GM21447 (cell line): ENCODE measurements around the gene ASCC3.

ENCODE experiments used
- ATAC-seq: cut with Tn5 transposase; IDR thresholded peaks from one replicate; pipeline ENCODE4 v1.9.1; 2021; ENCODE audit not compliant: unreplicated experiment

ASCC3 gene

DNA sequence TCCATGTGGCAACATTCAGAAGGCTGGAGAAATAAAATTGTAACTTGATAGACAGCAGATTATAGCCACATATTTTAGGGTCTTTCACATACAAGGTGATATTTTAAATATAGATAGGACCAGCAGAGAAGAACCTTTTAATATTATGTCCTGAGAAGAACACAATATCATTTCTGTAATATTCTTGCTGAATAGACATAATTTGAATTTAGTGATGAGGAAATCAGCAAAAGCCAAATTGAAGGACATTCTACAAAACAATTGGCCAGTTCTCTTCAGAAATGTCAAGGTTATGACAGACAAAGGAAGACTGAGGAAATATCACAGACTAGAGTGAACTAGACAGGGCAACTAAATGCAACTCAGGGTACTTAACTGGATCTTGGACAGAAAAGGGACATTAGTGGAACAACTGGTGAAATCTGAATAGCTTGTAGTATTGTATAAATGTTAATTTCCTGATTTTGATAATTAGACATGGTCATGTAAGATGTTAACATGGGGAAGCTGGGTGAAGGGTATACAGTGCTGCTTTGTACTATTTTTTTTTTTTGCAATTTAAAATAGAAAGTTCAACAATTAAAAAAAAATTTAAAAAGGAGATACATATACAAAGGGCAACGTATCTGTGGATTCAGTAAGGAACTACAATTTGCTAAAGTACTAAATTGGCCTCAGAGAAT is 281.9 kb downstream of the ASCC3 start:
- ATAC-seq, result no peak

DNA sequence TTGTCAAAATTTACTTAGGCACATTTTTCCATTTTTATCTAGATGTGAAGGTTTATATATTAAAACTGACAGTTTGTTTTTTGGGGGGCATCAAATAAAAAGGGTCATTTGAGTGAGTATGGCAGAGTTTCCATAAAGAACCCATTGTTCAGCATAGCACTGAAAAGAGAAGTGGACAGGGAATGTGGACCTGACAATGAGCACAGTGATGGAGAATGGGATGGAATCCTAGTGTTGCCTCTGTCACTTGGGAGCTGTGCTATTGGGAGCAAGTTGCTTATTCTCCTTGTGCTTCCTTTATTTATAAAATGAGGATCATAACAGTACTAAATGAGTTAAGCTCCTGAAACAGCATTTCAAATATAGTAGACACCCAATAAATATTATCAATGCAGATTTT is 285.7 kb downstream of the ASCC3 start:
- no peak for ATAC-seq

DNA sequence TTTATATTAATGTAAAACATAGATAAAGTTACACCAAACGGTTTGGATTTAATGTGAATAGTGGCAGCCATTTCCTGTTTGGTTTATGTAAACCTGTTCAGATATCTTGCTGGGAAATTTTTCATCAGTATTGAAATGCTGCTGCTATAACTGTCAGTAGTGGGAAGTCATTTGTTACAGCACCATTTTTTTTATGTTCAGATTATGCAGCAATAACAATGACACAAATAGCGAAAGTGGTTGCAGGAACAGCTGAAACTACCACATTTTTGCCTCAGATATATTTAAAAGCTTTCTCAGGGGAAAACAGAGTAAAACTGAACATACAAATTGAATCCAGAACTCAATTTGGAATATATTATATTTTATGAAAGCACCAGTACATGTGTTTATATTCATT is 287.6 kb downstream of the ASCC3 start:
- ATAC-seq, result no peak

DNA sequence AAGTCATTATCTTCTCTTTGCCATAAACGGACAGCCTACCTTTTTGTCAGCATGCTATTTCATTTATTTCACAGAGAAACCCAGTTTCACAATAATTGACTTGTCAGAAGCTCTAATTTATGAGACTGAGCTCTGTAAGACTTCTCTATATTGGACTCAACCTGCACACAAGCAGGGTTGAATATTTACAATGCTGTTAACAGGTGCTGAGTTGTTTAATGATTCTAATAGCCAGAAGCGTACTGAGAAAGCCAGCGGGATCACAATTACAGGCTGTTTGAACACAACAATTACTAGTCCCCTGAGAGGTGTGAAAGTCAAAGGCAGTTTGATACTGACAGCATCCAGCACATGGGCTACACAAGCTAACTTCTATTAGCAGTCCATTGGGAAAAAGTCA is 288.2 kb downstream of the ASCC3 start:
- ATAC-seq, result no peak

DNA sequence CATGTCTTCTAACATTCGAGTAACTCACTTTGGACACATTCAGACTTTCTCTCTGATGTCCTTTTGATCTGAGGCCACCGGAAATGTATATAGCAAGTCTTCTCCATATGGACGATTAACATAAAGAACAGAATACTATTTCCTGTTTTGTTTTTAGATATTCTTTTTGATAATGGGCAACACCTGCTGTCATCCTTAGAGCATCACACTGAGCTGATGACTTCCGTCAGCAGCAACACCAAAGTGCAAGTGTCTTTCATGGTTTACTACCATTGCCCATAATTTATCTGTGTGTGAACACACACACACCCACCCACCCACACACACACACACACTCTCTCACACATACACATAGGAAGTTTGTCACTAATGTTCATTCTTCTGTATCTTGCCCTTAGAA is 303.7 kb downstream of the ASCC3 start:
- ATAC-seq, result no peak

DNA sequence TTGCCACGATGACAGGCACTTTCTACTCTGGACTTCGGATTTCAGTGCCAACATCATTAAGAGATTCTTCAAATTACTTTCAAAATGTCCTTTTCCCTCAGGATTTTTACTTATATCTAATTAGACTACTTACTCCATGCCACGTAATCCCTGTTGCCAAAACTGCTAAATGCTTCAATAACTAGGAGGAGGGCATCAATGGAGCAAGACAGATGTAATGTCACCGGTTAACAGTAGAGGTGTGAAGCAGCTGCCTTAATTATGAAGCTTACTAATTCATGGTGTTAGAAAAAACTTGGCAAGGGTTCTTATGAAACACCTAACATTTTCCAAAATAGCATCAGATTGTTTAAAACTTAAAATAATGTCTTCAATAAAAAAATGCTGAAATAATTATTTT is 305.2 kb downstream of the ASCC3 start:
- no peak for ATAC-seq

DNA sequence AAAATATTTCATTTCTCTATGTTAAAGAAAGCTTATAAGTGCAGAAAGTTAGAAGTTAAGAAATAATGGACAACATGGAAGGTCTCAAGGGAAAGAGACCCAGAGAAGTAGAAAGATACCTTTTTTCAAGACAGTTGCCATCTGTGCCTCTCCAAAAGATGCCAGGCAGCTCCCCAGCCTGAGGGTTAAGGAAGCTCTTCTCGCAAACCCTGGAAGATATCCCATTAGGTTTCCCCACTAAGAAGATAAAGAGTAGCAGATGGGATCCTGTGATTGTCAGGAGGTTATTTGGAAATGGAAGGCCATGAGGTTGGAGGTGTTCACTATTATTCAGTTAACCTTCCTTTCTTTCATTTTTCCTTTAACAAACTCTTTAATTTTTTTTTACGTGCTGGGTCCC is 306.3 kb downstream of the ASCC3 start:
- ATAC-seq, result no peak

DNA sequence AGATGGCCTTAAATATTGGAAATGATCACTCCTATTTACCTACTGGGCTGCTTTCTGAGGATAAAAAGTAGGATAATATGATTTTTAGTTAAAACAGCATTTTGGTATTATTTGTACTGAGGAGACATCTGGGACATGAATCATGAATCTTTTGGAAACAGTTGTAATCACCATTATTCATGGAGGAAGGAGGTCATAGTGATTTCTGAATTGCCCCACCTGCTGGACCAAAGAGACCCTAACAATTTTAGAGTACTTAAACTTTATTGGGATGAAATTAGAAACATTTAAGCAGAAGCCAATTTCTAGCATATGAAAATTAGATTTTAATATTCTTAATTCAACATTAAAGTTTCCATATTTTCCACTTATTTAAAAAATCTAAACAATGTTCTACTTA is 308.0 kb downstream of the ASCC3 start:
- ATAC-seq, result no peak

DNA sequence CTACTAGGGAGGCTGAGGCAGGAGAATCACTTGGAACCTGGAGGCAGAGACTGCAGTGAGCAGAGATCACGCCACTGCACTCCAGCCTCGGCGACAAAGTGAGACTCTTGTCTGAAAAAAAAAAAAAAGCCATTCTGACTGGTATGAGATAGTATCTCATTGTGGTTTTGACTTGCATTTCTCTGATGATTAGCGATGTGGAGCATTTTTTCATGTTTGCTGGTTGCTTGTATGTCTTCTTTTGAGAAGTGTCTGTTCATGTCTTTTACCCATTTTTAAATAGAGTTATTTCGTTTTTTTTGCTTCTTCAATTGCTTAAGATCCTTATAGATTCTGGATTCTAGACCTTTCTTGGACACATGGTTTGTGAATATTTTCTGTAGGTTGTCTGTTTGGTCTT is 312.9 kb downstream of the ASCC3 start:
- ATAC-seq, result no peak

DNA sequence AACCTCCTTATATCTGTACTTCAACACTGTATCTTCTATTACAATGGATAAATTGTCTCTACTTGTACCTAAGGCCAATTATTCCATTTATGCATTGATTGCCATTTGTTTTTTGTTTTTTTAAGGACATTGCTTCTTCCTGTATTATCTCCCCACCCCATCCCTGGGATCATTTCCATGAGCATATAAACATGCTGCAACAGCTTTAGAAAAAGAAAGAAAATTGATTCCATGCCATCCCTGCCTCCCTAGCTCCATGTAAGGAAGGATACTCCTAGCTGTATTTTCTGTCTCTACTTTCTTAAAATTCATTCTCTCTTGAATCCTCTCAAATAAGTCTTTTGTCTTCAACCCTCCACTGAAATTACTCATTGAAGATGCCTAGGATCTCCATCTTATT is 314.6 kb downstream of the ASCC3 start:
- ATAC-seq, result no peak

DNA sequence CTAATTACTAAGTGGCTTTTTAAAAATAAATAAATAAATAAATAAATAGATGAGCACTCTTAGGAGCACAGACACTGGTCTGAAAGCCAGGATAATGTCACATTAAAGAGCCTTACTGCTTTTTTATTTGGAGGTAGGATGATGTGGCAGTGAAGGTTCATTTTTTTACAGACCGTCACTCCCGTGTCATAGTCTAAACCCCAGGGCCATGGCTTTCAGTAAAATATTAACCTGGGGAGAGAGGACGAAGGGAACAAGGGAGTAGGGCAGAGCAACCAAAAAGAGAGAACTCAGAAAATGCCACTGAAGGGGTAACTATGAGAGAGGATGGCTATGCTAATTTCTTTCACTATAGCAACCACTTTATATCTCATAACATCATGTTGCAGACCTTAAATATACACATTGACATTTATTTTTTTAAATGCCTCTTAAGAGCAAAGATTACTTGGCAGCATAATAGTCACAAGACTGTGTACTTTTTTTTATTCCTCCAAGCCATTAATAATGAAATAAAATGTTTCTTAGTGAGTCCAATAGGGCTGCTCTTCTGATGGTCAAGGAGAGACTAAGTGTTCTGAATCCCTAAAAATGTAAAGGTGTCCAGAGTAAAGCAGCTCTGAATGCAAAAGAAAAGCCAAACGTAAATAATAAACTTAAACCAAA is 315.6 kb downstream of the ASCC3 start:
- ATAC-seq, result no peak

DNA sequence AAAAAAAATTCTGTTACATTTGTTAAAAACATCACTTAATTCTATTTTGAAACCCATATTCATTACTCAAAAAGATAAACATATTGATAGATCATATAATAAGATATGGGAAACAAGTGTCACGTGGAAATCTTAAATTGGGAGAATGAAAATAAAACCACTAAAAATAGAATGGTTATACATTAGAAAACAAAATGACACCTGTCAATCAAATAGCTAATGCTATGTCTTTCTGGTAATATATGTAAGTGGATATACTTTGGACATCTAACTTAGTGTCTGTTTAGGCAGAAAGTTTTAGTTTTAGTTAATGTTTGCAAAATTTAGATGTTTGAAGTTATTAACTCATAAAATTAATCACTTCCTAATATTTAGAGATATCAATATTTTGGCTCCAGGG is 321.3 kb downstream of the ASCC3 start:
- ATAC-seq, result no peak

DNA sequence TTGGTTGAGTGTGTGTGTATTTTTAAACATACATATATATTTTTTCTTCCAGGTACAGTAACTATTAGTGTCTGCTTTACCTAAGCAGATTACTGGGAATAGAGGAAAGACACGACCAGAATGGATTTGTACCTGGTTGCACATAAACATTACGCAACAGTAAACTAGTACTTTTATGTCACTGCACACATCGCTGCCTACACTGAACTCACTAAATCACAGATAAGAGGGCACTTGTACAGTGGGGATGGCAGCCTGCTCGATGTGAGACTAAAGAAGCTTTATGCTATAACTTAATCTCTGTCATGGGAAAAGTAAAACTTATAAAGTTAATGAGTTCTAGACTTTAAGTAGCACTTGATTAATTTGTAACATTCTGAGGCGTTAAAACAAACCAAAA is 326.9 kb downstream of the ASCC3 start:
- ATAC-seq, result no peak

DNA sequence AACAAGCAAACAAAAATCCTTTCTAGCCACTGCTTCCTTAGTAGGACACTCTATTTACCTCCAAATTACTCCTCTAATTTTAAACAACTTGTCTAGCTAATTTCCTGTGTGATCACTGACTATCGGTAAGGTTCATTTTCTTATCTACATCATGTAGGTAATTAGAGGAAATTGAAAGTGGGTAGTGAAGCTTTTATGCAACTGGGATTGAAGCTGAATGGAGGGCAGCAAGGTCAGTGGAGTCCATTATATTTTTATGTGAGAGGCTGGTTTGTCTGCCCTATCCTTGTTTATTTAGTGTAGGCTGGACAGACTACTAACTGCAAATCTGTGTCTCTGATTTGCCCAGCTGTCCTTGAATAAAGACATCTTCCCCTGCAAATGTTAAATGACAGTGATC is 327.9 kb downstream of the ASCC3 start:
- ATAC-seq, result no peak

DNA sequence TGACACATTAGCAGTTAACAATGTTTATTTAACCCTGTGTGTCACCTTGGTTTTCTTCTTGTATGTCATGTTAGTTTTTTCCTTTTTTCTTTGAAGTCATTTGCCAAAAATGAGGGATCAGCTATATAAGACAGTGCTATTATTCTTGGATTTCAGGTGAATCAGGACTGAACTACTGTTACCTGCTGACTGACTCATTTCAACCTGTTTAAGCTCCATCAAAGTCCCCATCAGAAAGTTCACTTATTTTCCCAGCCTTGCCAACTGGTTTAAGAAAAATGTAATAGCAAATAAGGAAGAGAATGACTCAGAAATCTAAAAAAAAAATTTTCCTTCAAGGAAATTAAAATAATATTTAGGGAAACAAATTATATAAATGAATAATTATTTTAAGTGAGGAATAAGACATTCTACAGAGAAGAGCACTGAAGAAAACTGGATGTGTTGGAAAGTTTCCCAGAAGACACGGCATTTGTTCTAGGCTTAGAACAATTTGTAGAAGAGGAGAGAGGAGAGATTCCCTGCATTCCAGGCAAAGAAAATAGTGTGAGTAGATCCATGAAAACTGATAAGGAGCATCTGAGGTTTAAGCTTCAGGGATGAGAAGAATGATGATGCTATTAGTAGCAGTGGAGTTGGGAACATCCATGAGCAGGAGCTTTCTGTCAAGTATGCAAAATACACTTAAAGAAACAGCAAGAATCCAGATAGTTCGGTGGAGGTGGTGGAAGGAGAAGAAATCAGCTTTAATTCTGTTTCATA is 331.5 kb downstream of the ASCC3 start:
- ATAC-seq, result no peak

DNA sequence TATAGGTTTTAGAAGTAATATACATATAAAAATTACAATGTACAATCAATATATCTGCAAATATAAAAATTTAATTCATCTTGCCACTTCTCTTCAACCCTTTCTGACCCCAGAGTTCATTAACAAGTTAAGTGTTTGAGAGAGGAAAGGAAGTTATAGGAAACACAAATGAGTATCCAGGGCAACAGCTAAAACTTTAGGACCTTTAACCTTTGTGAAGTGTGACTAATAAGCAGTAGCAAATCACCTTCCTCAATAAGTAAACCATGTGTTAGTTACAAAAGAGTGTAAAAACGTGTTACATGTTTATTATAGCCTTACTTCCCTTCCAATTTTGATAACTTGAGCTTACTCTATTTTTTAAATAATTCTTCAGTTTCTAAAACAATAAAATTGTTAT is 343.0 kb downstream of the ASCC3 start:
- ATAC-seq, result no peak

DNA sequence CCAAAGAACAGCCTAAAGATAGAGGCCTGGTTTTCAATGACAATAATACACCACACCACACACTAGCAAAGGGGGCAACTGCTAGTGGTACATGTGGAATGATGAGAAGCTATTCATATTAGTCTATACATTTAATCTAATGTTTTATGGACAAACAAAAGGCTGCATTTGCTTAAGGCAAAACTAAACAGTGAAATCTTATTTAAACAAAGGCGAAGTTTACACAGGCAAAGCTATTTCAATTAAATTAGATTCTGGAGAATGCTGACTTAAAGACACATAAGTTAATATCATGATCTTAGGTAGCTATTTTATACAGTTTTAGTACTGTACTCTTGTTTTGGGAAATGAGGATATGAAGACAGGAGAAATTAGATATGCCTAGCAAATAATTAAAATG is 362.5 kb downstream of the ASCC3 start:
- no peak for ATAC-seq

DNA sequence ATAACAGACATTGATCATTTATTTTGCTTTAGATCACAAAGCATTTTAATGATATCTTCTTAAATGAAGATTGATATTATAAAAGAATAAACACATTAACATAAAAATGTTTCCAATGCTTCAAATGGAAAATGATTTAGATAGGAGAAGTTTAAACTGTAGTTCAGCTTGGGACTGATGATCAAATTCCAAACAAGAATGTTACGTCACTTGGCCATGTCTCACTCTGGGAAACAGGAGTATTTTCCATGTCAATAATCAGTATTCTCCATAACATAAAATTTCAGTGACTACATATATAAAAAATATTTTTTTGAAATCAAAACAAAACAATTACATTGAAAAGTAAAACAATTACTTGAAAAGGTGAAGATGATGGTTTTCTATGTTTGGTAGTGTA is 363.5 kb downstream of the ASCC3 start:
- ATAC-seq, result no peak

DNA sequence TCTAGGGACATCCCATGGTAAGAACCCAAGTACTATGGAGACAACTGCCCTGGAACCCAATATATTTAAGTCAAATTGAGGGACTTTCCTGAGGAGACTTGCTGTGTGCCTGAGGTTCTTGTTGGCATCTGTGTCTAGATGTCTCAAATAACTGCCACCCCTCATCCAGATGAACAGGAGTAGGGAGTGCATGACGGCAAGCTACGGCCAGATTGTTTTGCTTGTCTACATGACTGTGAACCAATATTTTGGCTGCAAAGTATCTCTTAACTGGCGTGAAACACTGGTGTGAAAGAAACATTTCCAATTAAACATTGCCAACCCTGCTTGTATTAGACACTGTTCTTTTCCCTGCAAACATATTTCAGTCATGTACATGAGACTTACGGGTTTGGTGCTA is 364.0 kb downstream of the ASCC3 start:
- no peak for ATAC-seq

DNA sequence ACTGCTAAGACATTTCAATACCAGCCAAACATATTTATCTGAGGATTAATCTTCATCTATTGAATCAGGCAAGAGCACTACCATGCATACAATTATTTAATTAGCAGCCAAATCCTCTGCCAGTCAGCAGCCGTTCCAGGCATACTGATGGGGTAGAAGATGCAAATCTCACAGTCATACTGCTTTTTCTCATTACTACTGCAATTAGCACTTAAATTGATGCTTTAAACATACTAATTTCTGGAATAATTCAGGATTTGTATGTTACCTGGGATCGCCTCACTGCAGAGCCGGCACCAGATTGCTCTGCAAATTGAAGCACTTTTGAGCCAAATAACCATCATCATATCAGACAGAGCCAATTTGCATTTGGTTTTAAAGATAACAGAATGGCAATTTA is 366.5 kb downstream of the ASCC3 start:
- no peak for ATAC-seq

DNA sequence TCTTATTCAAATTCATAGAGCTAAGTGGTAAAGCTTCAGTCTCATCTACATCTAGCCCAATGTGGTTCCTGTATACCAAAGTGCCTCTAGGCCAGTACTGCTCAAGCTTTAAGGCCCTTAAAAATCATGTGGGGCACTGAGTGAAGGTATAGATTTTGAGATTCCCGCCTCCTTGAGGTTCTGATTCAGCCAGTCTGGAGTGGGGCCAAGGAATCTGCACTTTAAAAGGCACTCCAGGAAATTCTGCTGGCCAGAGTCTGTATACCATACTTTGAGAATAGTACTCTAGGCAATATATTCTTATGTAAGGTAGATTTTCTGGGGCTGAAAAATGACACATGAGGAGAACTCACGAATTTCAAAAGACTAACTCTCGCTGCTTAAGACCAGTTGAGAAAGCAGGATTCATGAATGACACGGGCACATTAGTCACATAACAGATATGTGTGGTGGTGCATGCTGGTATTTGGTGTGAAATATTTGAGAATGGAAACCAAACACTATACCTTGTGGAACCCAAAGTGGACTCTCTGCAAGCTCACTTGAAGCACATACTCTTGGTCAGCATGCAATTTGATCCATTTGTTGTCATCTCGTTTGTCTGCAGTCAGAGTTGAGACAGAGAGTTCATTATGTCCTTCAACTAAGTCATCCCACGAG is 368.8 kb downstream of the ASCC3 start:
- ATAC-seq, result no peak

DNA sequence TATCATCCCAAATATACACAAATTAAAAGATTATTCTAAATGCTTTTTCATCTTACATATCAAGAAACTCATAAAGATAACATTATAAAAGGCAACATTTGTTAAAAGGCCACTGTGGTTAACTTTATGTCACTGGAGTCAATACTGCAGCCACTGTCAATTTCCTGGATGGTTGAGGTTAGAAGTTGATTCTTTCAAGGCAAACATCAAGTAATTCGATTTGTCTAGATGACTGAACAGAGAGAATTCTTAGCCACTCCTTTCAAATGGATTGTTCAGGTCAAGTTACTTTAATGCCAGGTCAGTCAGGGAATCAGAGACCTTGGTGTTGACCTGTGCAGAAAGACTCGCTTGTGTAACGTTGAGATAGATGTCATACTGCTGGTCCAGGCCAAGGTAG is 372.0 kb downstream of the ASCC3 start:
- ATAC-seq, result no peak
